NOMO-1 treated with DMSO at 0.1 percent for 48 hours (cell line): ENCODE results near the gene CD8A.
"Not testable (repeated sequence)": the region's sequence is repeated elsewhere in the genome, so short reads cannot be mapped to it uniquely, and the experiment has no call there.

ENCODE experiments used
- DNase-seq: peaks from one replicate; lab custom pipeline; 2025; ENCODE audit not compliant: unreplicated experiment; lab: John Stamatoyannopoulos, UW

Gene CD8A

DNA sequence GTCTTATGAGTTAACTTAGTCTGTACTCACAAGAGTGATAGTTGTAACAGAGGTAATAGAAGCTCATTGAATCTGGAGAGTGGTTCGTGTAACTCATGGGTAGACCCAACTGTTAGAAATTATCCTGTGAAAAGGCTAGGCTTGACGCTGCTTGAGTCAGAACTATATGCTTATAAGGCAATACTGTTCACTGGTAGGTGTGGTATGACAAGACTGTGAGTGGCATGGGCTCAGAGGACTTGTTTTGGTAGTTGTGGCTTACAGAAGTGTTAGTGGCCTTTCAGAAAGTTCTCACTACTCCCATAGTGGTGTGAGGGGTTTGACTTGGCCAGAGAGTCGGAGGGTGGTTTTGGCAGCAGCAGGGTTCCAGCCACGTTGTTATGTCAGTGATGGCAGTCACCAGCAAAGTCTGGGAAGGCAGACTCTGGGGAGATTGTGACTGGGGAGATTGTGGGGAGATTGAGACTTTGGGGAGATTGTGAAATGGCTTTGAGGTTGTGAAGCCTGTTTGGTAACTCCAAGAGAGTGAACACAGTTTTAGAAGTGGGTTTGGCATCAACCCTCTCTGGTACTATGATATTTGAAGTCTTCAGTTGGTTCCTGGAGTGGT is 48.7 kb downstream of the CD8A start:
- DNase-seq = not testable (repeated sequence)

DNA sequence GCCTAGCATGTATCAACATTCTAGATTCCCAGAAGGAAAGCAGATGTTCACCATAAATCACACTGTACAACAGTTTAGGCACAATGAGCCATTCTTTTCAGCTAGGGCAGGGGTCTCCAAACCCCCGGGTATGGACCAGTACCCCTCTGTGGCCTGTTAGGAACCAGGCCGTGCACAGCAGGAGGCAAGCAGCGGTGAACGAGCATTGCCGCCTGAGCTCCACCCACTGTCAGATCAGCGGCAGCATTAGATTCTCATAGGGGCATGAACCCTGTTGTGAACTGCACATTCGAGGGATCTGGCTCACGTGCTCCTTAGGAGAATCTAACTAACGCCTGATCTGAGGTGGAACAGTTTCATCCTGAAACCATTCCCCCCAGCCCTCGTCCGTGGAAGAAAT is 50.8 kb downstream of the CD8A start:
- not testable (repeated sequence) for DNase-seq

DNA sequence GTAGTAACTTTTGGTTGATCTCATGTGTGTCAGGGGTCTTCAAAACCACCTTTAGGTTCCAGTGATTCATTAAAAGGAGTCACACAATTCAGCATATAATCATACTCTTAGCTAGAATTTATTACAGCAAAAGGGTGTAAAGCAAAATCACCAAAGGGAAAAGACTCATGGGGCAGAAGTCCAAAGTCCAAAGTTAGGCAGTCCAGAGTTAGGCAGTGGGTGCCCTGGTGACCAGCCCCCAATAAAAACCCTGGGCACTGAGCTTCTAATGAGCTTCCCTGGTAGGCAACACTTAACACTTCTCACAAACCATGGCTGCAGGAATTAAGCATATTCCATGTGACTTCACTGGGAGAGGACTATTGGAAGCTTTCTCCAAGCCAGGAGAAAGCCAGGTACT is 51.2 kb downstream of the CD8A start:
- DNase-seq = not testable (repeated sequence)

DNA sequence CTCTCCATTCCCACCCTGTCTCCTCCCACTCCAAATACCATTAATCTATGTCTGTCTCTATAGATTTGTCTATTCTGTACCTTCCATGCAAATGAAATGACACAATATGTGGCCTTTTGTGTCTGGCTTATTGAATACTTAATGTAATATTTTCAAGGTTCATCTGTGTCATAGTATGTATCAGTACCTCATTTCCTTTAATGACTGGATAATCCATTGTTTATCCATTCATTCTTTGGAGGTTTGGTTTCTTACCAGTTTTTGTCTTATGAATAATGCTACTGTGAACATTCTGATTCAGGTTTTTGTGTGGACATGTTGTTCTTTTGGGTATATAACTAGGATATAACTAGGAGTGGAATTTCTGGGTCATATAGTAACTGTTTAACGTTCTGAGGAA is 55.8 kb downstream of the CD8A start:
- DNase-seq = not testable (repeated sequence)
